Measurements from ENCODE around the gene C1QTNF6. TPM values are rescaled to one million over a fixed set of nuclear protein-coding genes. Genes with fewer than 3 reads are reported as not detected.

Gene C1QTNF6
- total RNA-seq, 1 donor = 11.9 TPM

GRCh38 chr22:37177755-37178154 lies 10.3 kb downstream of the C1QTNF6 start:
- H3K27me3 ChIP-seq (ENCODE audit: insufficient read depth, low read length) = peaks cover 10% of the 10 kb centered on the region

GRCh38 chr22:37177221-37177620 lies 10.8 kb downstream of the C1QTNF6 start:
- peak overlapping the region; percentile 65 for H3K4me2 ChIP-seq (ENCODE audit: insufficient read depth, low read length)
- H2AFZ ChIP-seq (ENCODE audit: low read length) = no peak overlapping the region
- peak overlapping the region; percentile 57 for H3K4me3 ChIP-seq (ENCODE audit: insufficient read depth, low read length)
- peaks cover 10% of the 10 kb centered on the region for H3K27me3 ChIP-seq (ENCODE audit: insufficient read depth, low read length)
- TF ChIP-seq CTCF (IDR thresholded peaks at IDR 0.05; ENCODE audit: extremely low read depth, low read depth, low read length) = no peak
- peak; percentile 46 for DNase-seq (ENCODE audit: insufficient read length, low spot score, missing footprints)
- no peaks in the 10 kb centered on the region for H3K9me3 ChIP-seq (ENCODE audit: low read depth, low read length)
- no peak overlapping the region for H3K27ac ChIP-seq (ENCODE audit: low read depth, low read length)
- no peaks in the 10 kb centered on the region for H3K79me2 ChIP-seq (ENCODE audit: insufficient read depth, low read length)
- H3K36me3 ChIP-seq (ENCODE audit: insufficient read depth, low read length) = no peaks in the 10 kb centered on the region
- peaks cover 22% of the 10 kb centered on the region for H3K4me1 ChIP-seq (ENCODE audit: insufficient read depth, low read length)
- no peaks in the 10 kb centered on the region for H4K20me1 ChIP-seq (ENCODE audit: insufficient read depth, low read length)

More at GRCh38 chr22:37177755-37178154, 10.3 kb downstream of the C1QTNF6 start:
- no peaks in the 10 kb centered on the region for H3K9me3 ChIP-seq (ENCODE audit: low read depth, low read length)
- H2AFZ ChIP-seq (ENCODE audit: low read length) = no peak overlapping the region
- H3K79me2 ChIP-seq (ENCODE audit: insufficient read depth, low read length) = no peaks in the 10 kb centered on the region
- H4K20me1 ChIP-seq (ENCODE audit: insufficient read depth, low read length) = no peaks in the 10 kb centered on the region
- no peak overlapping the region for H3K4me3 ChIP-seq (ENCODE audit: insufficient read depth, low read length)
- DNase-seq (ENCODE audit: insufficient read length, low spot score, missing footprints) = peak; percentile 25
- no peaks in the 10 kb centered on the region for H3K36me3 ChIP-seq (ENCODE audit: insufficient read depth, low read length)
- no peak for TF ChIP-seq CTCF (IDR thresholded peaks at IDR 0.05; ENCODE audit: extremely low read depth, low read depth, low read length)
- H3K27ac ChIP-seq (ENCODE audit: low read depth, low read length) = no peak overlapping the region
- peaks cover 22% of the 10 kb centered on the region for H3K4me1 ChIP-seq (ENCODE audit: insufficient read depth, low read length)
- no peak overlapping the region for H3K4me2 ChIP-seq (ENCODE audit: insufficient read depth, low read length)

- Histone ChIP-seq H3K79me2 (ENCODE audit: insufficient read depth, low read length) (no peaks in the 10 kb centered on the region), H3K36me3 (ENCODE audit: insufficient read depth, low read length) (no peaks in the 10 kb centered on the region), H3K4me2 (ENCODE audit: insufficient read depth, low read length) (peak overlapping the region; percentile 65), H3K4me3 (ENCODE audit: insufficient read depth, low read length) (peak overlapping the region; percentile 57), H4K20me1 (ENCODE audit: insufficient read depth, low read length) (no peaks in the 10 kb centered on the region), H2AFZ (ENCODE audit: low read length) (peak overlapping the region; percentile 81), H3K27me3 (ENCODE audit: insufficient read depth, low read length) (peaks cover 15% of the 10 kb centered on the region), H3K27ac (ENCODE audit: low read depth, low read length) (peak overlapping the region; percentile 13), H3K9me3 (ENCODE audit: low read depth, low read length) (no peaks in the 10 kb centered on the region), H3K4me1 (ENCODE audit: insufficient read depth, low read length) (peaks cover 22% of the 10 kb centered on the region)
- TF ChIP-seq CTCF (IDR thresholded peaks at IDR 0.05; ENCODE audit: extremely low read depth, low read depth, low read length) = no peak
- peak; percentile 94 for DNase-seq (ENCODE audit: insufficient read length, low spot score, missing footprints)
Measured at GRCh38 chr22:37176464-37177061, 11.5 kb downstream of the C1QTNF6 start.

GRCh38 chr22:37175414-37176281 lies 12.4 kb downstream of the C1QTNF6 start:
- Histone ChIP-seq H3K27me3 (ENCODE audit: insufficient read depth, low read length) (peaks cover 17% of the 10 kb centered on the region), H3K9me3 (ENCODE audit: low read depth, low read length) (no peaks in the 10 kb centered on the region), H3K27ac (ENCODE audit: low read depth, low read length) (no peak overlapping the region), H4K20me1 (ENCODE audit: insufficient read depth, low read length) (no peaks in the 10 kb centered on the region), H3K4me2 (ENCODE audit: insufficient read depth, low read length) (no peak overlapping the region), H2AFZ (ENCODE audit: low read length) (peak overlapping the region; percentile 81), H3K36me3 (ENCODE audit: insufficient read depth, low read length) (no peaks in the 10 kb centered on the region), H3K4me1 (ENCODE audit: insufficient read depth, low read length) (peaks cover 22% of the 10 kb centered on the region), H3K4me3 (ENCODE audit: insufficient read depth, low read length) (no peak overlapping the region), H3K79me2 (ENCODE audit: insufficient read depth, low read length) (no peaks in the 10 kb centered on the region)
- no peak for TF ChIP-seq CTCF (IDR thresholded peaks at IDR 0.05; ENCODE audit: extremely low read depth, low read depth, low read length)
- peak; percentile 68 for DNase-seq (ENCODE audit: insufficient read length, low spot score, missing footprints)
